Measurements from ENCODE around the gene UGT1A1. TPM values are rescaled to one million over a fixed set of nuclear protein-coding genes. Genes with fewer than 3 reads are reported as not detected.

Gene UGT1A1
- total and polyA plus RNA-seq, 2 of the 13 experiments (the other 11 are each of a cell fraction or from before 2014, with no cell fraction given): 0.69 to 0.75 TPM

GRCh38 chr2:233758849-233759248, 1.2 kb upstream of the UGT1A1 start (continued):
- TF ChIP-seq, protein P1, sequence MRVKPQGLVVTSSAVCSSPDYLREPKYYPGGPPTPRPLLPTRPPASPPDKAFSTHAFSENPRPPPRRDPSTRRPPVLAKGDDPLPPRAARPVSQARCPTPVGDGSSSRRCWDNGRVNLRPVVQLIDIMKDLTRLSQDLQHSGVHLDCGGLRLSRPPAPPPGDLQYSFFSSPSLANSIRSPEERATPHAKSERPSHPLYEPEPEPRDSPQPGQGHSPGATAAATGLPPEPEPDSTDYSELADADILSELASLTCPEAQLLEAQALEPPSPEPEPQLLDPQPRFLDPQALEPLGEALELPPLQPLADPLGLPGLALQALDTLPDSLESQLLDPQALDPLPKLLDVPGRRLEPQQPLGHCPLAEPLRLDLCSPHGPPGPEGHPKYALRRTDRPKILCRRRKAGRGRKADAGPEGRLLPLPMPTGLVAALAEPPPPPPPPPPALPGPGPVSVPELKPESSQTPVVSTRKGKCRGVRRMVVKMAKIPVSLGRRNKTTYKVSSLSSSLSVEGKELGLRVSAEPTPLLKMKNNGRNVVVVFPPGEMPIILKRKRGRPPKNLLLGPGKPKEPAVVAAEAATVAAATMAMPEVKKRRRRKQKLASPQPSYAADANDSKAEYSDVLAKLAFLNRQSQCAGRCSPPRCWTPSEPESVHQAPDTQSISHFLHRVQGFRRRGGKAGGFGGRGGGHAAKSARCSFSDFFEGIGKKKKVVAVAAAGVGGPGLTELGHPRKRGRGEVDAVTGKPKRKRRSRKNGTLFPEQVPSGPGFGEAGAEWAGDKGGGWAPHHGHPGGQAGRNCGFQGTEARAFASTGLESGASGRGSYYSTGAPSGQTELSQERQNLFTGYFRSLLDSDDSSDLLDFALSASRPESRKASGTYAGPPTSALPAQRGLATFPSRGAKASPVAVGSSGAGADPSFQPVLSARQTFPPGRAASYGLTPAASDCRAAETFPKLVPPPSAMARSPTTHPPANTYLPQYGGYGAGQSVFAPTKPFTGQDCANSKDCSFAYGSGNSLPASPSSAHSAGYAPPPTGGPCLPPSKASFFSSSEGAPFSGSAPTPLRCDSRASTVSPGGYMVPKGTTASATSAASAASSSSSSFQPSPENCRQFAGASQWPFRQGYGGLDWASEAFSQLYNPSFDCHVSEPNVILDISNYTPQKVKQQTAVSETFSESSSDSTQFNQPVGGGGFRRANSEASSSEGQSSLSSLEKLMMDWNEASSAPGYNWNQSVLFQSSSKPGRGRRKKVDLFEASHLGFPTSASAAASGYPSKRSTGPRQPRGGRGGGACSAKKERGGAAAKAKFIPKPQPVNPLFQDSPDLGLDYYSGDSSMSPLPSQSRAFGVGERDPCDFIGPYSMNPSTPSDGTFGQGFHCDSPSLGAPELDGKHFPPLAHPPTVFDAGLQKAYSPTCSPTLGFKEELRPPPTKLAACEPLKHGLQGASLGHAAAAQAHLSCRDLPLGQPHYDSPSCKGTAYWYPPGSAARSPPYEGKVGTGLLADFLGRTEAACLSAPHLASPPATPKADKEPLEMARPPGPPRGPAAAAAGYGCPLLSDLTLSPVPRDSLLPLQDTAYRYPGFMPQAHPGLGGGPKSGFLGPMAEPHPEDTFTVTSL (CRISPR knock-in tag; IDR thresholded peaks at IDR 0.05; ENCODE audit: borderline replicate concordance): peak; percentile 76; the same call in 1 of the 2 replicates
- TF ChIP-seq ZMAT5 (CRISPR knock-in tag; IDR thresholded peaks at IDR 0.05; ENCODE audit: borderline replicate concordance, low read depth): no peak
- no peak for TF ChIP-seq SCMH1 (CRISPR knock-in tag; IDR thresholded peaks at IDR 0.05; ENCODE audit: borderline replicate concordance)
- TF ChIP-seq, protein P2, sequence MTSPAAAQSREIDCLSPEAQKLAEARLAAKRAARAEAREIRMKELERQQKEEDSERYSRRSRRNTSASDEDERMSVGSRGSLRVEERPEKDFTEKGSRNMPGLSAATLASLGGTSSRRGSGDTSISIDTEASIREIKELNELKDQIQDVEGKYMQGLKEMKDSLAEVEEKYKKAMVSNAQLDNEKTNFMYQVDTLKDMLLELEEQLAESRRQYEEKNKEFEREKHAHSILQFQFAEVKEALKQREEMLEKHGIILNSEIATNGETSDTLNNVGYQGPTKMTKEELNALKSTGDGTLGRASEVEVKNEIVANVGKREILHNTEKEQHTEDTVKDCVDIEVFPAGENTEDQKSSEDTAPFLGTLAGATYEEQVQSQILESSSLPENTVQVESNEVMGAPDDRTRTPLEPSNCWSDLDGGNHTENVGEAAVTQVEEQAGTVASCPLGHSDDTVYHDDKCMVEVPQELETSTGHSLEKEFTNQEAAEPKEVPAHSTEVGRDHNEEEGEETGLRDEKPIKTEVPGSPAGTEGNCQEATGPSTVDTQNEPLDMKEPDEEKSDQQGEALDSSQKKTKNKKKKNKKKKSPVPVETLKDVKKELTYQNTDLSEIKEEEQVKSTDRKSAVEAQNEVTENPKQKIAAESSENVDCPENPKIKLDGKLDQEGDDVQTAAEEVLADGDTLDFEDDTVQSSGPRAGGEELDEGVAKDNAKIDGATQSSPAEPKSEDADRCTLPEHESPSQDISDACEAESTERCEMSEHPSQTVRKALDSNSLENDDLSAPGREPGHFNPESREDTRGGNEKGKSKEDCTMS (CRISPR knock-in tag; conservative IDR thresholded peaks at IDR 0.05): no peak
- TF ChIP-seq FOXA3 (CRISPR knock-in tag; IDR thresholded peaks at IDR 0.05): no peak
- no peak for TF ChIP-seq ZSCAN21 (CRISPR knock-in tag; IDR thresholded peaks at IDR 0.05; ENCODE audit: borderline replicate concordance)
- no peak for TF ChIP-seq ZSCAN30 (CRISPR knock-in tag; IDR thresholded peaks at IDR 0.05)
- no peak for TF ChIP-seq ZEB1 (IDR thresholded peaks at IDR 0.05; ENCODE audit: insufficient replicate concordance, low read depth)
- no peak for TF ChIP-seq SOX6 (IDR thresholded peaks at IDR 0.05)
- peak; percentile 28; the same call in 1 of the 2 replicates for TF ChIP-seq SOX6 (CRISPR knock-in tag; IDR thresholded peaks at IDR 0.05)
- no peak for TF ChIP-seq ZNF30 (CRISPR knock-in tag; IDR thresholded peaks at IDR 0.05)
- TF ChIP-seq ELF3 (CRISPR knock-in tag; IDR thresholded peaks at IDR 0.05): no peak
- no peak for TF ChIP-seq NR3C1 (CRISPR knock-in tag; IDR thresholded peaks at IDR 0.05)
